ENCODE data around the gene TBC1D3B.
"Not testable (repeated sequence)": the region's sequence is repeated elsewhere in the genome, so short reads cannot be mapped to it uniquely, and the experiment has no call there.

DNA sequence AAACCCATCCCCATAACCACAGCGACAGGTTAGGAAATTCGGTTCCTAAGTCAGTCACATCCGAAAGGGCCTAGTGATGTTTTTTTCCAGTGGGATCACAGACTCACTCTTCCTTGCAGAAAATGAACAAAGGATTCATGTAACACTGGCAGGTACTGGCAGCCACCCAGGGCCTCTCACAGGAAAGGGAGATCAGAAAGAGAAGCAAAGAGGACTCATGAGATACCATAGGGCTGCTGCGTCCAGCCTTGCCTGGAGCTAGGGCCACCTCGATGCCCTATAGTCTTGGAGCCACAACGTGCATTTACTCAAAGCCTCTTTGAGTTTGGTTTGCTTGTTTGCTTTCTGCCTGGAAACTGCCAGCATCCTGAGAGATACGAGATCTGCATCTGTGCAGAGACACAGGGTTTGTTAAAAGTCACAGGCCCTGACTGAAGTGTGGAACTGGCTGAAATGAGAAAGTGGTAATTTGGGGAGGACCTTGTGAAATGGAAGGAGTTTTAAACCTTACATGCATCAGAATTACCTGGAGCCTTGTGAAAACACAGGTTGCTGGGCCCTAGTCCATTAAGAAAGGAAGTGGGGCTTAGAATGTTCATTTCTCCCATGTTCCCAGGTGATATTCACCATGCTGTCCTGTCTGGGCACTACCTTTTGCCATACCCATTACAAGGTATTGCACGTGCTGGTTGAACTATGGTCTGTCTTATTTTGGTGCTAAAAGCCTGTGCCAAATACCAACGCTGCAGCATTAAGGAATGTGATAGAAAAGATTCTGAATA lies 14.3 kb upstream of the TBC1D3B start:
- not testable (repeated sequence) for TF ChIP-seq POLR2AphosphoS5 (IDR thresholded peaks at IDR 0.05)
- TF ChIP-seq, protein P1, sequence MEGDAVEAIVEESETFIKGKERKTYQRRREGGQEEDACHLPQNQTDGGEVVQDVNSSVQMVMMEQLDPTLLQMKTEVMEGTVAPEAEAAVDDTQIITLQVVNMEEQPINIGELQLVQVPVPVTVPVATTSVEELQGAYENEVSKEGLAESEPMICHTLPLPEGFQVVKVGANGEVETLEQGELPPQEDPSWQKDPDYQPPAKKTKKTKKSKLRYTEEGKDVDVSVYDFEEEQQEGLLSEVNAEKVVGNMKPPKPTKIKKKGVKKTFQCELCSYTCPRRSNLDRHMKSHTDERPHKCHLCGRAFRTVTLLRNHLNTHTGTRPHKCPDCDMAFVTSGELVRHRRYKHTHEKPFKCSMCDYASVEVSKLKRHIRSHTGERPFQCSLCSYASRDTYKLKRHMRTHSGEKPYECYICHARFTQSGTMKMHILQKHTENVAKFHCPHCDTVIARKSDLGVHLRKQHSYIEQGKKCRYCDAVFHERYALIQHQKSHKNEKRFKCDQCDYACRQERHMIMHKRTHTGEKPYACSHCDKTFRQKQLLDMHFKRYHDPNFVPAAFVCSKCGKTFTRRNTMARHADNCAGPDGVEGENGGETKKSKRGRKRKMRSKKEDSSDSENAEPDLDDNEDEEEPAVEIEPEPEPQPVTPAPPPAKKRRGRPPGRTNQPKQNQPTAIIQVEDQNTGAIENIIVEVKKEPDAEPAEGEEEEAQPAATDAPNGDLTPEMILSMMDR (IDR thresholded peaks at IDR 0.05): not testable (repeated sequence)

All from transverse colon (tissue), 4 donors.